8988T (cell line): ENCODE measurements around the gene KLHL7.

Experiments
- DNase-seq: peaks from one replicate; pipeline ENCODE4 v3.0.0; 2011

KLHL7 gene

GRCh38 chr7:23105644-23106056 lies at the start of gene KLHL7:
TSS of gene KLHL7 (plus strand) at chr7:23105785. CDS start at chr7:23106027, 242 bp downstream.
- DNase-seq, result peak; percentile 31

- no peak for DNase-seq
These were observed 47.0 kb upstream of the KLHL7 start for GRCh38 chr7:23058408-23059096.

- DNase-seq, result no peak
These were observed 44.3 kb upstream of the KLHL7 start for GRCh38 chr7:23061327-23061726.

- DNase-seq, result no peak
These were observed 43.1 kb upstream of the KLHL7 start for GRCh38 chr7:23062452-23062851.

GRCh38 chr7:23065974-23066373 lies 39.6 kb upstream of the KLHL7 start:
- no peak for DNase-seq

- DNase-seq, result no peak
These were observed 38.3 kb upstream of the KLHL7 start for GRCh38 chr7:23067271-23067670.

GRCh38 chr7:23072048-23072447 lies 33.5 kb upstream of the KLHL7 start:
- no peak for DNase-seq

- no peak for DNase-seq
These were observed 32.7 kb upstream of the KLHL7 start for GRCh38 chr7:23072922-23073321.

GRCh38 chr7:23074443-23075261 lies 30.9 kb upstream of the KLHL7 start:
- no peak for DNase-seq

- no peak for DNase-seq
These were observed 30.0 kb upstream of the KLHL7 start for GRCh38 chr7:23075571-23075970.

- no peak for DNase-seq
These were observed 28.8 kb upstream of the KLHL7 start for GRCh38 chr7:23076772-23077171.

- DNase-seq, result no peak
These were observed 12.5 kb upstream of the KLHL7 start for GRCh38 chr7:23093111-23093510.

GRCh38 chr7:23093546-23093945 lies 12.0 kb upstream of the KLHL7 start:
- no peak for DNase-seq

- DNase-seq, result no peak
These were observed 8.9 kb upstream of the KLHL7 start for GRCh38 chr7:23096518-23097290.

GRCh38 chr7:23098029-23098428 lies 7.6 kb upstream of the KLHL7 start:
- no peak for DNase-seq

- DNase-seq, result no peak
These were observed 7.1 kb upstream of the KLHL7 start for GRCh38 chr7:23098460-23098859.

- no peak for DNase-seq
These were observed 4.9 kb upstream of the KLHL7 start for GRCh38 chr7:23100697-23101096.

GRCh38 chr7:23105086-23105643 lies 420 bp upstream of the KLHL7 start:
- no peak for DNase-seq

- DNase-seq, result no peak
These were observed 655 bp downstream of the KLHL7 start for GRCh38 chr7:23106057-23106822.

GRCh38 chr7:23106823-23107663 lies 1.5 kb downstream of the KLHL7 start:
- no peak for DNase-seq

GRCh38 chr7:23107781-23108180 lies 2.2 kb downstream of the KLHL7 start:
- no peak for DNase-seq

- no peak for DNase-seq
These were observed 3.4 kb downstream of the KLHL7 start for GRCh38 chr7:23108995-23109394.
